Peyer's patch (tissue), 4 donors: ENCODE results near the gene NEK2. TPM values are rescaled to one million over a fixed set of nuclear protein-coding genes. Genes with fewer than 3 reads are reported as not detected.
A peak's percentile ranks its signal among the peaks of the same experiment; 100 is the strongest.

Experiments used
- DNase-seq, 3 donors: peaks; one replicate each; pipeline ENCODE4 v3.0.0-alpha.2; 2017 to 2019
- H3K27ac ChIP-seq, 4 donors: fragments of 200-600 bp; sonication (generic); one replicate each; pipeline ENCODE4 v1.5.1; 2016 to 2019
- H3K27me3 ChIP-seq, 2 donors: fragments of 200-600 bp; sonication (generic); one replicate each; pipeline ENCODE4 v1.5.1; 2019
- H3K36me3 ChIP-seq, 3 donors: fragments of 200-600 bp; sonication (generic); one replicate each; pipeline ENCODE4 v1.5.1; 2016 to 2019
- H3K4me1 ChIP-seq, 4 donors: fragments of 200-600 bp; sonication (generic); one replicate each; pipeline ENCODE4 v1.5.1; 2016 to 2019
- H3K4me3 ChIP-seq, 4 donors: fragments of 200-600 bp; sonication (generic); 1 replicate in 3 of 4; 2 replicates in 1 of 4; pipeline ENCODE4 v1.5.1; 2016 to 2019; ENCODE audit warnings: mild to moderate bottlenecking in 1 of 4
- H3K9me3 ChIP-seq, 4 donors: fragments of 200-600 bp; sonication (generic); one replicate each; pipeline ENCODE4 v1.5.1; 2016 to 2019; ENCODE audit warnings: mild to moderate bottlenecking in 1 of 4
- CTCF ChIP-seq, 6 experiments: fragments of 450-650 bp in 4 of 6; fragments of 200-600 bp in 2 of 6; sonication (generic) in 1 of 6; IDR thresholded peaks; one replicate each; pipeline ENCODE4 v1.5.1; 2017 to 2019; ENCODE audit warnings: antibody characterized with exemption in 6 of 6, mild to moderate bottlenecking in 3 of 6, moderate library complexity in 1 of 6
- POLR2A ChIP-seq, 2 donors: fragments of 450-650 bp; IDR thresholded peaks; one replicate each; pipeline ENCODE4 v1.5.1; 2017; ENCODE audit warnings: antibody characterized with exemption in 2 of 2, mild to moderate bottlenecking in 2 of 2, moderate library complexity in 2 of 2
- total RNA-seq, 4 donors: library from RNA; depleted of rRNA; stranded (reverse); fragments of >200 nt; gene quantifications; one replicate each; pipeline ENCODE4 v1.1.0, GENCODE V29; 2016

NEK2 gene
- total RNA-seq, 4 donors from 2014 or later: 1.7 to 14.9 (median 5.8) TPM

GRCh38 chr1:211619033-211619996 lies 56.1 kb downstream of the NEK2 start:
- Histone ChIP-seq H3K4me3 (no peak overlapping the region), H3K36me3 (no peaks in the 10 kb centered on the region), H3K4me1 (peaks cover 0 to 5% (median 0%) of the 10 kb centered on the region in 4 donors), H3K27ac (no peak overlapping the region), H3K9me3 (no peaks in the 10 kb centered on the region), H3K27me3 (no peaks in the 10 kb centered on the region)
- no peak for DNase-seq
- no peak for TF ChIP-seq CTCF (IDR thresholded peaks at IDR 0.05)
- no peak for TF ChIP-seq POLR2A (IDR thresholded peaks at IDR 0.05)

- no peak for TF ChIP-seq POLR2A (IDR thresholded peaks at IDR 0.05)
- no peak for TF ChIP-seq CTCF (IDR thresholded peaks at IDR 0.05)
- Histone ChIP-seq H3K4me3 (no peak overlapping the region), H3K4me1 (peaks cover 0 to 12% (median 0%) of the 10 kb centered on the region in 4 donors), H3K9me3 (no peaks in the 10 kb centered on the region), H3K27ac (no peak overlapping the region), H3K36me3 (no peaks in the 10 kb centered on the region), H3K27me3 (no peaks in the 10 kb centered on the region)
- DNase-seq: no peak
These were observed 58.5 kb downstream of the NEK2 start for GRCh38 chr1:211616965-211617297.

- H3K4me3 ChIP-seq: no peak overlapping the region
- H3K36me3 ChIP-seq: no peaks in the 10 kb centered on the region
- no peaks in the 10 kb centered on the region for H3K9me3 ChIP-seq
- peaks cover 0 to 12% (median 0%) of the 10 kb centered on the region in 4 donors for H3K4me1 ChIP-seq
- no peak for DNase-seq
- no peaks in the 10 kb centered on the region for H3K27me3 ChIP-seq
- H3K27ac ChIP-seq: no peak overlapping the region
- TF ChIP-seq CTCF (IDR thresholded peaks at IDR 0.05) (no peak), POLR2A (IDR thresholded peaks at IDR 0.05) (no peak)
These were observed 59.0 kb downstream of the NEK2 start for GRCh38 chr1:211616231-211616964.

- Histone ChIP-seq H3K4me1 (peaks cover 0 to 12% (median 0%) of the 10 kb centered on the region in 4 donors), H3K27ac (peak overlapping the region in 2 of 4 donors; percentile 22 to 70), H3K4me3 (no peak overlapping the region), H3K36me3 (no peaks in the 10 kb centered on the region), H3K9me3 (no peaks in the 10 kb centered on the region), H3K27me3 (no peaks in the 10 kb centered on the region)
- peak in 1 of 3 donors; percentile 72 for DNase-seq
- peak in 1 of 2 donors; percentile 34 for TF ChIP-seq POLR2A (IDR thresholded peaks at IDR 0.05)
- no peak for TF ChIP-seq CTCF (IDR thresholded peaks at IDR 0.05)
These were observed 60.8 kb downstream of the NEK2 start for GRCh38 chr1:211614615-211615014.

- Histone ChIP-seq H3K4me3 (no peak overlapping the region), H3K27me3 (no peaks in the 10 kb centered on the region), H3K36me3 (no peaks in the 10 kb centered on the region), H3K4me1 (peaks cover 0 to 12% (median 0%) of the 10 kb centered on the region in 4 donors), H3K9me3 (no peaks in the 10 kb centered on the region), H3K27ac (peak overlapping the region in 1 of 4 donors; percentile 70)
- TF ChIP-seq POLR2A (IDR thresholded peaks at IDR 0.05): no peak
- TF ChIP-seq CTCF (IDR thresholded peaks at IDR 0.05): no peak
- peak in 1 of 3 donors; percentile 64 for DNase-seq
These were observed 61.5 kb downstream of the NEK2 start for GRCh38 chr1:211613951-211614350.
